ENCODE results near the gene COPG1.

COPG1 gene

DNA sequence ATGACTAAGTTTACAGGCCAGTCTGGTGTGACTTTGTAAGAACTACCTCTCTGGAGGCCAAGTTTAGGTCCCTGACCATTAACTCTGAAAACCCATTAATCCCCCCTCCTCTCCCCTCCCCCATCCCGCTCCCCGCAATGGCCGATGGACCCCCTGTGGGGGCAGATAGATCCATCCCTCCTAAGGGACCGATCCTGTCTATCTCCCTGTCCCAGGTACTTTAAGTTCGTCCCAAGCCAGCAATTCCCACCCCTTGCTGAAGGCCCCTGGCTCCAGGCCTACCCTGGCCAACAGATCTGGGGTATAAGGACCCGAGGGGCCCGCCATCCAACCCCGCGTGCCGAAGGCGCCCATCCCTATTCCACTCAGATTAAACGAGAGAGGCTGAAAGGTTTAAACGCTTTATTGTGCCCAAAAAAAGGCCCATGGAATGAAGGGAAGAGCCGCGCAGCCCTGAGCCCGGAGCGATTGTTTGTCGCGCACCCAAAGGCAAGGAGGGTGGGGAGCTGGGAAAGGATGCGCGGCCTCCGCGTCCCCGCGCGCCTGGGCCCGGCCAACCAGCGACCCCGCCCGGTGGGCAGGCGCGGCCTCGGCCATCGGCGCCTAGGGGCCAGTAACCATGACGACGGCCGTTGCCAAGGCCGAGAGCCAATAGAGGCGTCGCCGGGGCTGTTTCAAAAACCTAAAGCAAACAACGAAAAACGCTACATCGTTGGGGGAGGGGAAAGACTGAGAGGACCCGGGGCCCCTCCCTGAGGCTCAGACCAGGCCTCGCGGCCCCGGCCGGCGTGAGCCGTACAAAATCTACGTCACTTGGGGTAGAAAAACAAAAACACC lies 65.2 kb downstream of the COPG1 start:
- peak; percentile 43 to 51 for DNase-seq (ENCODE audit: low read depth in 2 of 2)

DNA sequence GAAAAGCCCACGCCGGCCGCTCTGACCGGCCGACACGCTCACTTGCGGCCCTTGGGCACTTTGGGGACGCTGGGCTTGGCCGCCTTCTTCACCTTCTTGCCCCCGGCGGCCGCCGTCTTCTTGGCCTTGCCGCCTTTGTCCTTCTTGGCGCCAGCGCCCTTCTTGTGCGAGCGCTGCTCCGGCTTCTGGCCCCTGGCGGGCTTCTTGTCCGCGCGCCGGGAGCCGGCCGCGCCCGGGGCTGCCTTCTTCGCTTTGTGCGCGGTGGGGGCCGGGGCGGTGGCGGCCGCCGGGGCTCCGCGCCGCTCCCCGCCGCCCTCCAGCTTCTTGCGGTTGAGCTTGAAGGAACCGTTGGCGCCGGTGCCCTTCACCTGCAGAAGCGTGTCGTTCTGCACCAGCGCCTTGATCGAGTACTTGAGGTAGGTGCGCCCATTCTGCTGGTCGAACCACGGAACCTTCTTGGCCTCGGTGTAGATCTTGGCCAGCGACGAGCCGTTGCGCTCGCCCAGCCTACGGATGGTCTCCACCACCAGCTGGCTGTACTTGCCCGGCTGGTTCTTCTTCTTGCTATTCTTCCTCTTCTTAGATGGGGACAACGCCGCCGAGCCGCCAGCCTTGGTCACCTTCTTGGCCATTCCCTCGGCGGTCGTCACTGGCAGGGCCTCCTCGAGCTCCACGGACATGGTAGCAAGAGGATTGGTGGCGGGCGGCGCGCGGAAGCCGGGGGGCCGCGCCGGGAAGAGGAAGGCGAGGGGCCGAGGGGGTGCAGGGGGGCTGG lies 66.0 kb downstream of the COPG1 start:
- peak in 1 of 2 donors; percentile 16 for DNase-seq (ENCODE audit: low read depth in 2 of 2)

DNA sequence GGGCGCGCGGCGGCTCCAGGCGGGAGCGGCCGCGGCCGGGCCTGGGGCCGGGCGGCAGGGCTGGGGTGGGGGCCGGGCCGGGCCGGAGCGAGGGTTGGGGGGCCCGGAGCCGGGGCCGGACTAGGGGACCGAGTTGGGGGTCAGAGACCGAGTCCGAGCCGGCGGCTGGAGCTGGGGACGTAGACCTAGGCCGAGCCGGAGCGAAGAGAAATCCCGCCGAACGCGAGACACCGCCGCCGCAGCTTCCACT lies 66.5 kb downstream of the COPG1 start:
- no peak for DNase-seq (ENCODE audit: low read depth in 2 of 2)

DNA sequence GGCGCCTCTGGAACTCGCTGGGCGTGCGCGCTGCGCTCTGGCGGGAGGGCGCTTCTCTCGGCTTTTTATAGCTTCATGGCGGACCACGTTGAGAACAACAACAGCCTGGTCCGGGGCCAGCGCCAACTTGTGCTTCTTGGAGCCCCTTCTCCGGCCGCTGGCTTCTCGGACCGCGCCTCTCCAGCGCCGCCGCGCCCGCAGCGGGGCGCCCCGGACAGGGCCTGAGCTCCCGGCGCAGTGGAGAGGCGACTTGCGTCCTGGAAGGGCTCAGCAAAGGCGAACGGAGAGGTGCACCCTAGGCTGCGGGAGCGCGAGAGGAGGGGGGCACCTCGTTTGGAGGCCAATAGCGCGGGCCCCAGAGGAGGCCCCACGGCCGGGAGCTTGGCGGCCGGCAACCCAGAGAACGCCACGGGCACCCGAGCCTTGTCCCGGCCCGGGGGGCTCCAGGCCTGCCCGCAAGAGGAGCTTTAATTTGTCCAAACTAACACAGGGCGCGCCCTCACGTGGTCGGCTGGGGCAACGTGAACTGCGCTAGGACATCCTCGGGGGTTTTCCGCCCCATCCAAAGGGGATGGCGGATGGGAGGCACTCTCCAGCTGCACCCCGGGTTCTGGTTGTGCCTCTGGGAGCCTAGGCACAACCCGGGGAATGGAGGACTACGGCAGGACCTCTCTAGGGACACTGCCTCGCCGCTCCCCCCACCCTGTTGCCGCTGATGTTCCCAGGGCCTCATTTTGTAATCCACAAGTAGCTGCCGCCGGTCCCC lies 67.0 kb downstream of the COPG1 start:
- peak; percentile 84 to 94 for DNase-seq (ENCODE audit: low read depth in 2 of 2)

DNA sequence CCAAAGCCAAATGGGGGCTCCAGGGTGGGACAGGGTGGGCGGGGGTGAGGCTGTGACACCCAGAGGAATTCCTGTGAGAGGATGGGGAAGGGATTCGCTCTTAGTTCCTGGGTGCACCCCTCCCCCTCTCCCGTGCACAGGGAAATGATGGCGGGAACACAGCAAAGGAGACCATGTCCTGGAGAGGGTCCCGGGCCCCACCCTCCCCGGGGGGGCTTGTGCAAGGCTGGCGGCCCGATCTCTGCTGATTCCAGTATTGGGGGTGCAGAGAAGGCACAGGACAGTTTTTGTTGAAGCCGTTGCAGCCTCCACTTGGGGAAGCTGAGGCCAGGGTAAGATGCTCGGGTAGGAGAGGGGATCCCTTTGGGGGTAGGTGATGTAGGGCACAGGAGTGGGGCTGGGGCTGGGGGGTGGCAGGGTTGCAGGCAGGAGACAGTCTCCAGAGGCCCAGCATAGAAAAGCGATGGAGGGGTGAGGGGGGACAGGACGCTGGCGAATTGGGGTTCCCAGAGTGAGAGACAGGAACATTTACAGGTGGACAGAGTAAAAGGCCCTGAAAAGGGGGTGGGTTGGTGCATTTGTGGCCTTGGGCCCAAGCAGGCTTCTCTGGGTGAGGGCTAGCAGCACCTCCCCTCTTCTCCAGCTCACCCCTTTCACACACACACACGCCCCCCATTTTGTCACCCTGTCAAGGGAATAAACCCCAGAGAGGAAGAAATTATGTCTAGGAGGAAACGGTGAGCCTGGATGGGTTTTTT lies 67.8 kb downstream of the COPG1 start:
- no peak for DNase-seq (ENCODE audit: low read depth in 2 of 2)

DNA sequence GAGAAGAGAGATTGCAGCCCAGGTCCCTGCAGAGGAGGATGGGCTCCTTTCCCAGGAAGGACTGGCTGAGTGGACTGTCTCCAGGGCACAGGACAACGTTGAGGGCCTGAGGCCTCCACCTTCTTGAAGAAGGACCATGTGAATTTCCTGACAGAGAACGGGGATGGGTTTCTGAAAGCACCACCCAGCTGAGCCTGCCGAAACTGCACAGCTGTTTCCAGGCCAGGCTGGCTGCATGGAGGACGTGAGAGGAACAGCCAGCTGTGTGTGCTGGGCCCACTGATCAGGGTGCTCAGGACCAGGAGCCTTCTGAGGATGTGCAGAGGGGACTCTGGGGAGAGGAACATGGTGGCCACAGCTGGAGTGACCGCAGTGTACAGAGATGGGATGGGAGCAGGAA lies 68.4 kb downstream of the COPG1 start:
- no peak for DNase-seq (ENCODE audit: low read depth in 2 of 2)

DNA sequence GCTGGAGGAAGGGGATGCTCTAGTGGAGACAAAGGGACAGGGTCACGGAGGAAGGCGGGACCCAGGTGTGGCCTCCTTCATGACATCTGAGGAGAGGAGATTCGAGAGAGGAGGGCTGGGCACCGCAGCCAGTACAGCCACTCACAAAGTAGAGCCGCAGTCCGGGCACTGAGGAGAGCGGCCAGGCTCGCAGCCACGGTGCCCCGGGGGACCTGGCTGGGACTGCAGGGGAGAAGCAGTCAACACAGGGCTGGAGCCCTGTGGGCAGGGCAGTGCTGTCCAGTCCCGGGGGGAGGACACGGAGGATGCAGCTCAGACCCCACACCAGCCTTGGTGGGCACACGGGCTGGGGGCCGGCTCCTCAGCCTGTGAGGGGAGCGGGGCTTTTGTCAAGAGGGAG lies 69.5 kb downstream of the COPG1 start:
- DNase-seq (ENCODE audit: low read depth in 2 of 2), result no peak

DNA sequence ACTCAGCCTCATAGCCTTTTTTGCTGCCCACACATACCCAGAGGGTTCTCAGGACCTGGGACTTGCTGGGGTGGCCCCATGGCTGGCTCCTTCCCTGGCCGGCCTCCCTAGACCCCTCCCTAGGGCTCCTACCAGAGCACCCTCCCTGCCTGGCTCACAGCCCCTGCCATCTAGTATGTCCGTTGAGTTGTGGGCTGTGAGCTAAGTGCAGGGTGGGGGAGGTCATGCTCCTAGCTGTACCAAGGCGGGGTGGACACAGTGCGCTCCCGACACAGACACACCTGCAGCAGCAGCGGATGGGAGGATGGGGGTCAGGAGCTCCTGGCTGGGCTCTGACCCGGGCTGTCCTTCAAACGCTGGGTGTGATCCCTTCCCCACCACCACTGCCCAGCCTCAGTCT lies 70.9 kb downstream of the COPG1 start:
- DNase-seq (ENCODE audit: low read depth in 2 of 2), result no peak

DNA sequence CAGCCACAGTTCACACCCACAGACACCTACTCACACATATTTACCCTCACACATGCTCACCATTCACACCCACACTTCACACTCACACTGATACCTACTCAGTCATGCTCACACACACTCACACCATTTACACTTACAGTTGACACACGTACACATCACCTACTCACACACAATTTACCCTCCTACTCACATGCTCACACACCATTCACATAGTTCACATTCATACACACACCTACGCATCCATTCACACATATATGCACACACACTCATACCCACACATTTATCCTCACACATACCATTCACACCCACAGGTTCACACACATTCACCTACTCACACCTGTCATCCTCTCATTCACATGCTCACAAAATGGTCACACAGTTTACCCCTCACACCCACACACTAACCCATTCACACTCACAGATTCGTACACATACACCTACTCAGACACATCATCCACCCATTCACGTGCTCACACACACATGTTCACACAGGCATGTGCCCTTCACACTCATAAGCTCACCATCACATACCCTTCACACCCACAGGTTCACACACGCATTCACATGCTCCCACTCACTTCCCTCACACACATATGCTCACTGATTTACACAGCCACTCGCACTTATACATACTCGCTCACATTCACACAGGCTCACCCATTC lies 71.5 kb downstream of the COPG1 start:
- DNase-seq (ENCODE audit: low read depth in 2 of 2), result no peak

DNA sequence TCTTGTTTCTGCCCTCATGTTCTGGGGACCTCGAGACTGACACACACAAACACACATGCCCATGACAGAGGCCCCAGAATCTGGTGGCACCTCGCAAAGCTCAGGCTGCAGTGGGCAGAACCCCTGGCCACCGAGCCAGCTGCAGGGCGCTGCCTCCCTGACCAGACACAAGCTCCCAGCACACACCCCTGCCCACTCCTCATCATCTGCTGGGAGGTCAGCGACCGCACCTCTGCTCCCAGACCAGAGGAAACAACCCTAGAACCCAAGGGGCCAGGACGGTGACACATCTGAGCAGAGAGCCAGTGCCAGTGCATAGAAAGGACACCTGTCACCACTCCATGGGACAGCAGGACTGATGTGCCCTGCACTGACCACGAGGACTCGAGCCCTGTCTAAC lies 72.5 kb downstream of the COPG1 start:
- no peak for DNase-seq (ENCODE audit: low read depth in 2 of 2)

DNA sequence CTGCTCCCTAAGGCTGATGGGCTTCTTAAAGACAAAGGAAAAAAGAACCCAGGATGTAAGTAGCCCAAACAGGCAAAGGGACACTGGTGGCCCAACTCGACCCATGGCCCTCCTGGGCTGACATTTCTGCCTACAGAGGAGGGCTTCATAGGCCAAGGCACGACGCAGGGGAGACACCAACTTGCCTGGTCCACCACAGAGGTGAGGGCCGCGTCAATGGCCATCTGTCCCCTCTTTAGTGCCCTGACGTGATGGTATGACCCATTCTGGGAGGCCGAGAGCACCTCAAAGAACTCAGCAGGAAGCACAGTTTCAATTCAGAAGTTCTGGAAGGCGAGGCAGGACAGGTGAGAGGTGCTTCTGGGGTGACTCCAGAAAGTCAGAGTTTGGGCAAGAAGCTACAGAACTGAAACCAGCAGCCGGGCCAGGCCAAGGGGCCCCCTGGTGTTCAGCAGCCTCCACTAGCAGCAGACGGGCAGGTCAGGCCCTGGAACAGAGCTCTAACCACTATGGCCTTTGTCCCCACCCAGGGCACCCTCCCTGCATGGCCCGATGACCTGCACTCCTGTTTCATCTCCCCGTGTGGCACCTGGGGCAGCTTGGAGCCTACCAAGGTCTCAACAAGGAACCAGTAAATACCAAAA lies 74.4 kb downstream of the COPG1 start:
- no peak for DNase-seq (ENCODE audit: low read depth in 2 of 2)

DNA sequence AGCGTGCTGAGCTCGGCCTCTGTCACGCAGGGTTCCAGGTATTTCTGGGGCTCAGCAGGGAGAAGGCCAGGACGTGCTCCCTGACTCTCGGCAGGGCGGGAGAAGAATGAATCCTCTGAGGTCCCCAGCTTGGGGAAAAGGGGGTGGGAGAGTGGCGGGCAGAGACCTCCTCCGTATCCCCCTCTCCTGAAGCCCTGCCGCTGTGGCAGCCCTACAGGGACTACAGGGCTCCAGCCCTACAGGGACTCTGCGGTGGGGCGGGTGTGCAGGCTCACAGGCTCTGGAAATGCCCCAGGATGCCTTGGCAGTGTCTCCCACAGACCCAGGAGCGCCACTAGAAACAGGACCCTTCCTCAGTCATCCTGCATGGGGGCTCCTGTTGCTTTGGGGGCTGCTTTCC lies 75.4 kb downstream of the COPG1 start:
- no peak for DNase-seq (ENCODE audit: low read depth in 2 of 2)

DNA sequence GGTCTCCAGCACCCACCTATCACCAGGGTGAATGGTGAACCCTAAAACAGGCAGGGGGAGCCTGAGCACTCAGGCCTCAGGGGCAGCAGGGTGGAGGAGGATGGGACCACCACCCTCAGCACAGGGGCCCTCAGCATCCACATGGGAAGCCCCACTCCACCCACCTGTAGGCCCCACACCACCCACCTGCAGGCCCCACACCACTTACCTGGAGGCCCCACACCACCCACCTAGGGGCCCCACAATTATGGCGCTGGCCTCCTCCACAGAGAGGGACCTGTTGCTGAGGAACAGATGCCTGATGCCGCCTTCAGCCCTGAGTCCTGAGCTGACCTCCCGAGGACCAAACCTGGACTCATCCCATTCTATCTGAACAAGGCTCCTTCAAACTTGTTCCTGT lies 76.0 kb downstream of the COPG1 start:
- DNase-seq (ENCODE audit: low read depth in 2 of 2), result no peak

DNA sequence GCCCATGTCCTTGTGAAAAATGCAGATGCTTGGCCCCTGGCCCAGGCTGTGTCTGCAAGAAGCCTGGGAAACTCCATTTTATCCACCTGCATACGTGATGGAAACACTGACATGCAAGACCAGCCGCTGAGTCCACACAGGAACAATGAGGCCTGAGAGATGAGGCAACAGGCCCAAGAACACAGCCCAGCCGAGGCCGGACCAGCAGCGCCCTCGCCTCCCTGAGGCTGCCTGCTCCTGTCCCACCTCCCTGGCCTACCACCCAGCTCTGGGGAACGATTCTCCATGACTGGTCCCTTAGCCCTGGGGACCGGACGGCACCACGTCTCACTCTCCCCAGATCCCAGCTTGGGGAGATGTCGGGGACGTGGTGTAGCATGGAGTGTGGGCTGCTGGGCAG lies 76.7 kb downstream of the COPG1 start:
- DNase-seq (ENCODE audit: low read depth in 2 of 2), result no peak

DNA sequence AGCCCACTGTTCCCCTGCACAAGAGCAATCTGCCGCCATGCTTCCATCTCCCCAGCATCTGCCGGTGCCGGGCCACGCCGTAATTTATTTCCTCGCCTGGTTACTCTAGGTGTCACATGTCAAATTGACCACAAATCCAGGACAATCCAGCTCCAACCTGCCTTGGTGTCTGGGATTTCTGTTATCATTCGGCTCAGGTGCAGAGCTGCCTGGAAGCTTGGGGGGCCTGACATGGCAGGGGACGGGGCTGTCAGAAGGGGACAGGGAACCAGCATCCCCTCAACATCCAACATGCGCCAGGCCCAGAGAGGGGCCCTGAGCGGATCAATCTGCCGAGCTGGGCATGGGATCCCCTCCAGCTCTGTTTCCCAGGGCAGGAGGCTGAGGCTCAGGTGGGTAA lies 77.2 kb downstream of the COPG1 start:
- DNase-seq (ENCODE audit: low read depth in 2 of 2), result no peak
